ENCODE data around the gene SFI1.

DNA sequence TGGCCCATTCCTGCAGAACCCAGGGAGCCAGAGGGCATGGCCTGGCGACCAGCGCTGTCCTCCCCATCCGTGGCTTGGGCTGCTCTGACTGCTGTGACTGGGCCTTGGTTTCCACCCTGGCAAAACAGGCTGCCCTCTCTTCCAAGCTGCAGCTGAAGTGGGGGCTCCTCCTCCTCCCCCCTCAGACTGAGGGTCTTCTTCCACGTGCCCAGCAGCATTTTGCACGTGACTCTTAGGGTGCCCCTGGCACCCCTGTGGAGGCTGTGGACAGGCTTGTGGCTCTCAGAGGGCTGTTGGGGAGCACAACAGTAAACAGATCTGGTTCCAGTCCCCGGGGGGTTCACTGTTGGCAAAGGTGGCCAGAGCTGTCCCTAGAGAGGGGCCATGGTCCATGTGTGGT lies 114.3 kb downstream of the SFI1 start:
- TF ChIP-seq, protein P1, sequence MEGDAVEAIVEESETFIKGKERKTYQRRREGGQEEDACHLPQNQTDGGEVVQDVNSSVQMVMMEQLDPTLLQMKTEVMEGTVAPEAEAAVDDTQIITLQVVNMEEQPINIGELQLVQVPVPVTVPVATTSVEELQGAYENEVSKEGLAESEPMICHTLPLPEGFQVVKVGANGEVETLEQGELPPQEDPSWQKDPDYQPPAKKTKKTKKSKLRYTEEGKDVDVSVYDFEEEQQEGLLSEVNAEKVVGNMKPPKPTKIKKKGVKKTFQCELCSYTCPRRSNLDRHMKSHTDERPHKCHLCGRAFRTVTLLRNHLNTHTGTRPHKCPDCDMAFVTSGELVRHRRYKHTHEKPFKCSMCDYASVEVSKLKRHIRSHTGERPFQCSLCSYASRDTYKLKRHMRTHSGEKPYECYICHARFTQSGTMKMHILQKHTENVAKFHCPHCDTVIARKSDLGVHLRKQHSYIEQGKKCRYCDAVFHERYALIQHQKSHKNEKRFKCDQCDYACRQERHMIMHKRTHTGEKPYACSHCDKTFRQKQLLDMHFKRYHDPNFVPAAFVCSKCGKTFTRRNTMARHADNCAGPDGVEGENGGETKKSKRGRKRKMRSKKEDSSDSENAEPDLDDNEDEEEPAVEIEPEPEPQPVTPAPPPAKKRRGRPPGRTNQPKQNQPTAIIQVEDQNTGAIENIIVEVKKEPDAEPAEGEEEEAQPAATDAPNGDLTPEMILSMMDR (conservative IDR thresholded peaks at IDR 0.05; ENCODE audit: low read length), result no peak
- TF ChIP-seq EZH2phosphoT487 (IDR thresholded peaks at IDR 0.05; ENCODE audit: borderline replicate concordance), result no peak

All from Loucy (cell line).